Left renal cortex interstitium (tissue), 4 donors: ENCODE results near the gene RNF39. TPM values are rescaled to one million over a fixed set of nuclear protein-coding genes. Genes with fewer than 3 reads are reported as not detected.
"Not testable (repeated sequence)": the region's sequence is repeated elsewhere in the genome, so short reads cannot be mapped to it uniquely, and the experiment has no call there.

Source experiments
- DNase-seq, 4 donors: peaks; one replicate each; pipeline ENCODE4 v3.0.0-alpha.2; 2013; ENCODE audit warnings: low read depth in 4 of 4, low spot score in 2 of 4, missing footprints in 1 of 4
- polyA plus RNA-seq, 4 donors: library from polyadenylated mRNA; unstranded; fragments of 120-200 nt; gene quantifications; one replicate each; pipeline ENCODE4 v1.2.1, GENCODE V29; 2013; ENCODE audit not compliant: insufficient read length in 4 of 4

The RNF39 gene, protein sequence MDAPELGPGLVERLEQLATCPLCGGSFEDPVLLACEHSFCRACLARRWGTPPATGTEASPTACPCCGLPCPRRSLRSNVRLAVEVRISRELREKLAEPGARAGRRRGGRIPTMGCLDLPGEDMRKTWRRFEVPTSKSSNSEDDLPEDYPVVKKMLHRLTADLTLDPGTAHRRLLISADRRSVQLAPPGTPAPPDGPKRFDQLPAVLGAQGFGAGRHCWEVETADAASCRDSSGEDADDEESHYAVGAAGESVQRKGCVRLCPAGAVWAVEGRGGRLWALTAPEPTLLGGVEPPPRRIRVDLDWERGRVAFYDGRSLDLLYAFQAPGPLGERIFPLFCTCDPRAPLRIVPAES
- polyA plus RNA-seq = 1 to 10 TPM; 1.2 to 1.8 (median 1.6) TPM

DNA sequence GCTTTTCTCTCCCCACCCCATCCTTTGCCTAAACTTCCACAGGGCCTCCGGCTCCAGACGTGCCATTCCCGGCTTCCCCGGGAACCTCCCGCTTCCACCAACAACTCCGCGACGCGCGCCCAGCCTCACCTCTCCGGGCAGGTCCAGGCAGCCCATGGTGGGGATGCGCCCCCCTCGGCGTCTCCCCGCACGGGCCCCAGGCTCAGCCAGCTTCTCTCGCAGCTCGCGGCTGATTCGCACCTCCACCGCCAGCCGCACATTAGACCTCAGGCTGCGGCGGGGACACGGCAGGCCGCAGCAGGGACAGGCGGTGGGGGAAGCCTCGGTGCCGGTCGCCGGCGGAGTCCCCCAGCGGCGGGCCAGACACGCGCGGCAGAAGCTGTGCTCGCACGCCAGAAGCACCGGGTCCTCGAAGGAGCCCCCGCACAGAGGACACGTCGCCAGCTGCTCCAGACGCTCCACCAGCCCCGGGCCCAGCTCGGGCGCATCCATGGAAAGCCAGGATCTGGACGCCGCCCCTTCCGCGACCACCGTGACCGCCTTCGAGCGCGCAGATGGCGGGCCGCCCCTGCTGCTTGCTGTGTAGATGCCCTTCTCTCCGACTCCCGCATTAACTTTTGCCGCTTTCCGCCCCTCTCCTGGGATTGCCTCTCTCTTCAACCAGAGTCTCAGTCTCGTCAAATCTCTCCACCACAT lies at the start of gene RNF39:
Gene RNF39, minus strand, starts transcription at position 676 of the 696 bp plus-strand sequence. Its CDS starts 184 bp downstream, at position 492.
- no peak for DNase-seq

DNA sequence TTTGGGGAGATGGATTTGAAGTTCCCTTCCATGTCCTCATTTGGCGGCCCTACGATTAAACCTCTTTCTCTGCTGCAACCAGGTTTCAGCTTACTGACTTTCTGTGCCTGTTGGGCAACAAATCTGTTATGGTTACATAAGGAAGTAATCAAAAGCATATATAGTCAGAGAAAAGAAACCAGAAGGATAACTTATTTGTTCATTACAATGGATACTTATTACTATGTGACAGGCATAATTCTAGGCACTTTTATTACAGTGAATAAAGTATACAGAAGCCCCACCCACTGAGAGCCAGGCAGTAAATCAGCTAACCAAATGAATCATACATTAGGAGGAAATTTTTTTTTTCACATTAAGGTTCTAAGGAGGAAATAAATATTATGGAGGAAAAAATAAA lies 46.9 kb upstream of the RNF39 start:
- DNase-seq = no peak

- no peak for DNase-seq
These were observed 46.1 kb upstream of the RNF39 start for GRCh38 chr6:30121446-30122366.

- not testable (repeated sequence) for DNase-seq
These were observed 43.1 kb upstream of the RNF39 start for GRCh38 chr6:30118691-30119090.

- no peak for DNase-seq
These were observed 41.2 kb upstream of the RNF39 start for GRCh38 chr6:30116724-30117123.

DNA sequence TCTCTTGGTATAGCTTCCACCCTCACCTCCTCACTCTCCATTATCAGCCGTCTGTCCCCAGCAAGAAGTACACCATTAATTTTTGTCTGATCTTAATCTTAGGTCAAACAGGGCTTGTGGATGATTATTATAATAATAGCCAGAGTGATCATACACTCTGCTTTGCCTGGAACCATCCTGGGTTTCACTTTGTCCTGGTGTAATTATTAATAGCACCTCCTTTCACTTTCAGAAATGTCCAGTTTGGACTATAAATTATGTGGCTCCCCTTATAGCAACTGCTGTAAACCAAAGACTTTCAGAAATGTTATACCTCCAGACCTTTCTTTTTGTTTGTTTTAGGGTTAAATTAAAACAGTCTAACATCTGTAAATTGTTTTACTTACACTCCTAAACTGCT lies 38.3 kb upstream of the RNF39 start:
- DNase-seq = no peak

- DNase-seq = no peak
These were observed 37.6 kb upstream of the RNF39 start, which contains the start of gene TRIM31 for GRCh38 chr6:30113003-30113759. TRIM31 (minus strand) TSS chr6:30113090; CDS start chr6:30112805, 285 bp downstream.

DNA sequence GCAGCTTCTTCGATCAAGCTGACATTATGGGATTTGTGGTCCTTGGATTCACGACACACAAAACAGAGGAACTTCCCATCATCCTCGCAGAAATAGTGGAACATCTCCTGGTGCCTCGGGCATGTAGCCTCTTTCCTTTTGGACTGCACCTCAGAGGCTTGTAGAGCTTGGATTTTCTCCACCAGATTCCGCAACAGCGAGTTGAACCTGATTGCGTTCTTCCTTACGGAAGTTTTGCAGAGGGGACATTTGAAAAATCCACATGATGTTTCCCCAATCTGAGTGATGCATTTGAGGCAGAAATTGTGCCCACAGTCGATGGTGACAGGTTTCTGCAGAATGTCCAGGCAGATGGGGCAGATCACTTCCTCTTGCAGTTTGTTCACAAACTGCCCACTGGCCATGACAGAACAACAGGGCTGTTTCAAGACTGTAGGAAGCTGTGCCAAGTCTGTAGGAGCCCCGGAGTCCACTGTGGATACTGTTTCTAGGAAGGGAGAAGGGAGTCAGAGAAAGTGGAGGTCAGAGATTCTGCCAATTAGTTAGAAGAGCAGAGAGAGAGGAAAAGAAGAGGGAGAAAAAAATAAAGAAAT lies 36.9 kb upstream of the RNF39 start:
- DNase-seq = no peak

DNA sequence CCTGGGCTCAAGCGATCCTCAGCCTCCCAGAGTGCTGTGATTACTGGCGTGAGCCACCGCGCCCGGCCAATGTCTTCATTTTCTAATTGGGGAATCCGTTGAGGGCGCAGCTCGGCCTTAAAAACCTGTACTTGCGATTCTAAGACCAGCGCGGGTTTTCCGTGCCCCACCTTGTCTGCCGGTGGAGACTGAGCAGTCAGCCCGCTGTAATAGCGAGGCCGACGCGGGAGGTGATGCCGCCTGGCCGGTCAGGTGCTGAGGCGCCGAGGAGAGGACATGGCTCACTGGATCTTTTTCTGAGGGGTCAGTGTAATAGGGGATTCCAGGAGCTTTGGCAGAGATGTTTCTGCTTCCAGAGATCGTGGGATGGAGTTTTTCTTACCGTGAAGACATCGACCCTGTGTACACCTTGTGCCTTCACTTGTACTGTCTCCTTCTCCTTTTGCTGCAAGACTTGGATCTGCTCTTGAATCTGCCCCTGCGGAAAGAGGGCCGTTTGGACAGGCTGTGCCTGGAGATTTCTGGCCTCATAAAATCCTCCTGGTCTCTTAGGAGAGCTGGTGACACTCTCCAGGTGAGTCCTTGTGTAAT lies 35.8 kb upstream of the RNF39 start:
- DNase-seq = no peak

GRCh38 chr6:30104661-30105060 lies 29.1 kb upstream of the RNF39 start:
- DNase-seq = no peak

- no peak for DNase-seq
These were observed 28.3 kb upstream of the RNF39 start for GRCh38 chr6:30103872-30104179.

GRCh38 chr6:30102970-30103871 lies 27.7 kb upstream of the RNF39 start:
- DNase-seq = peak; percentile 65 to 88 (median 74)

GRCh38 chr6:30102414-30102969 lies 26.9 kb upstream of the RNF39 start:
- no peak for DNase-seq

DNA sequence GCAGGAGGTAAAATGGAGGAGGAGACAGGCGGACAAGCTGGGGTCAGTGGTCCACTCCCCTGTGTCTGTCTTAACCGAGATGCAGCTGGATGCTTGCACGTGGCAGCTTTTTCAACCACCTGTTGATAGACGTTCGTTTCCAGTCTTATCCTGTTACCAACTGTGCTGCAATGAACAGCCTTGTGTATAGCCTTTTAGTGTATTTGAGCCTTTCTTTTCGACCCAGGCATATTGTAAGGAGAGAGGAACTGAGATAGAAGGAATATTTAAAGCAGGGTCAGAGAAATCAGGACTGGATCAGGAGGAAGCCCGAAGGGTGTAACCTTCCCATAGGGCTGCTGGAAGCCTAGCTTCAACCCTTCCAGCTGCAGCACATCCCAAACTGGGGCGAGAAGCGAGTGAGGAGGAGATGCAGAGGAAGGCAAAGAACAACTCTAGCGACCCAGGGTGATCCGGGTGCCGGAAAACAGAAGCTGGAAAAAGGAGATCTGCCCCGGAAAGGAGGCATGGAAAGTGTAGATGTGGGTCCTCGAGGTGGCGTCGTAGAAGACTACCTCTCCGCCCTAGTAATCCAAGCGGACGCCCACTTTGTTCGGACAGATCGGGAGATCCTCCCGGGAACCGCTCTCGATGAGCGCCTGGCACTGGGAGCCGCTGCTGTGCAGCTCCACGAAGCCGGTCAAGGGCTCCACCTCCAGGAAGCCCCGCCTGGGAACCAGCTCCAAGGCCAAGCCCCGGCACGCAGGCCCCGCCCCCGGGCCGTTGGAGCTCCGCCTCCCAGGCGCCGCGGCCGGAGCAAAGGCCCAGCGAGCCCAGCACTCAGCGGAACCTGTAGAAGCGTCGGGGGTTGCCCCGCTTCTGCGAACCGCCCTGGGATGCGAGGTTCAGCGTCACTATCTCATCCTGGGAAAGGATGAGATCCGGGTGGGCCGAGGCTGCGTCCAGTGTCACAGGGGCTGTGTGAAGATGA lies 26.2 kb upstream of the RNF39 start:
- peak in 3 of 4 donors; percentile 50 to 72 (median 65) for DNase-seq

DNA sequence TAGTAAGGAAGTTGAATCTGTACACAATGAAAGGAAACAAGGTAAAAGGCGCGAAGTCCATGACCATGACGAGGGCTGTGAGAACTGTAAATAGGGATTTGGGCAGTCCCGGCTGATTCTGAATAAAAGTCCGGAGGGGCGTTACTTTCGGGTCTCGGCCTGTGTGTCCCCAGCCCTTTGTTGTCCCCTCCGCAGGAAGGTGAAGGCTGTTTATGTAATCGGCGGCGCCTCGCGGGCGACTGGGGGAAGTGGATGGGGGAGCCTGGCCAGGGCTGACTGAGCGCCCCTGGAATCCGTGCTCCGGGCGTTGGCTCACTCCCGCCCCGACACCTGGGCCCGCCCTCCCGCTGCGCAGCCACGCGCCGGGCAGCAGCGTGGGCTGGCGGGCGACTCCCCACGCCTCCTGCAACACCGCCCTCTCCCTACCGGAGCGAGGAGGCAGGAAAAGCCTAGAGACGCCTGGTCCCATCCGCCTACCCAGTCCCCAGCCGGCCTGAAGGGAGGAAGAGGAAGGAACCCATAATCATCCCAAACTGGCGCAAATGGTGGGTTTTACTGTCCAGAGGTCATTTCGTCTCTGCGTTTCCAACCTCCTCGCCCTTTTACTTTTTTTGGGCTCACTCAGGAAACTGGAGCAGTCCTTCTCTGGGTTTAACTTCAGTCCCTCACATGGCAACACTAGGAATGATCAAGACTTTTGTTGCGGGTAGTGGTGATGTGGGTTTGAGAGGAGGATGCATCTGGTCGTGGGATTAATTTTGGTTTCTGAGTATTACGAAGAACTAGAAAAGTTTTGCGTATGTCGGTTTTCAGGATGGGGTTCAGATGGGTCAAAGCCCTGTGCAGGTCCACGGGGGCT lies 25.2 kb upstream of the RNF39 start:
- no peak for DNase-seq

- DNase-seq = no peak
These were observed 24.6 kb upstream of the RNF39 start for GRCh38 chr6:30100154-30100553.
